ENCODE measurements around the gene SPHK1.

DNA sequence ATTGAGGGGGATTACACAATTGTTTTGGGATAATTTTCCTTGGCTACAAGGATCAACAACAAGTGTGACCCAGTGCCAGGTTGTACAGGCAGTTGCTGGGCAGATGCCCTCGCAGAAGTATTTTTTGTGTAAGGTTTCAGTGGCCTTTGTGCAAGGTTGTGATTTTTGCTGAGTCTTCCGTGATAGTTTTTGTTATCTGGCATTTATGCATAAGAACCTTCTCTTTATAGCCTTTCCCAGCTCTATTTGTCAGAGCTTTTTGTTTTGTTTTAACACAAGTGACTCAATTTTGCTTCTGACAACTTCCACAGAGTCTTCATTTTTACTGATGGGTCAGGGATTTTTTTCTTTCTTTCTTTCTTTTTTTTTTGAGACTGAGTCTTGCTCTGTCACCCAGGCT is 23.9 kb upstream of the SPHK1 start:
- TF ChIP-seq, protein P1, sequence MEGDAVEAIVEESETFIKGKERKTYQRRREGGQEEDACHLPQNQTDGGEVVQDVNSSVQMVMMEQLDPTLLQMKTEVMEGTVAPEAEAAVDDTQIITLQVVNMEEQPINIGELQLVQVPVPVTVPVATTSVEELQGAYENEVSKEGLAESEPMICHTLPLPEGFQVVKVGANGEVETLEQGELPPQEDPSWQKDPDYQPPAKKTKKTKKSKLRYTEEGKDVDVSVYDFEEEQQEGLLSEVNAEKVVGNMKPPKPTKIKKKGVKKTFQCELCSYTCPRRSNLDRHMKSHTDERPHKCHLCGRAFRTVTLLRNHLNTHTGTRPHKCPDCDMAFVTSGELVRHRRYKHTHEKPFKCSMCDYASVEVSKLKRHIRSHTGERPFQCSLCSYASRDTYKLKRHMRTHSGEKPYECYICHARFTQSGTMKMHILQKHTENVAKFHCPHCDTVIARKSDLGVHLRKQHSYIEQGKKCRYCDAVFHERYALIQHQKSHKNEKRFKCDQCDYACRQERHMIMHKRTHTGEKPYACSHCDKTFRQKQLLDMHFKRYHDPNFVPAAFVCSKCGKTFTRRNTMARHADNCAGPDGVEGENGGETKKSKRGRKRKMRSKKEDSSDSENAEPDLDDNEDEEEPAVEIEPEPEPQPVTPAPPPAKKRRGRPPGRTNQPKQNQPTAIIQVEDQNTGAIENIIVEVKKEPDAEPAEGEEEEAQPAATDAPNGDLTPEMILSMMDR (conservative IDR thresholded peaks at IDR 0.05; ENCODE audit: low read length): no peak
- TF ChIP-seq EZH2phosphoT487 (IDR thresholded peaks at IDR 0.05; ENCODE audit: borderline replicate concordance, low read depth, low read length): no peak
